ENCODE data around the gene TPRX1.
"Not testable (repeated sequence)": the region's sequence is repeated elsewhere in the genome, so short reads cannot be mapped to it uniquely, and the experiment has no call there.

TPRX1 gene

GRCh38 chr19:47780215-47780551 is 24.2 kb downstream of the TPRX1 start:
- TF ChIP-seq POLR2AphosphoS5 (IDR thresholded peaks at IDR 0.05; ENCODE audit: borderline replicate concordance, low read depth, low read length) (no peak), EZH2 (IDR thresholded peaks at IDR 0.05) (no peak), FOXP2 (optimal IDR thresholded peaks at IDR 0.05; ENCODE audit: control extremely low read depth, extremely low read length, insufficient read depth) (no peak)
- Histone ChIP-seq H3K9me3 (ENCODE audit: low read depth, low read length) (no peaks in the 10 kb centered on the region), H3K9ac (ENCODE audit: insufficient read length) (no peak overlapping the region), H3K27ac (no peak overlapping the region), H3K4me3 (peak overlapping the region; percentile 87; the same call in 1 of the 2 replicates), H3K36me3 (ENCODE audit: insufficient read depth, low read length) (peaks cover 20% of the 10 kb centered on the region; the same call in 1 of the 2 replicates)
- no peak for DNase-seq (ENCODE audit: low read depth, low spot score)

GRCh38 chr19:47779524-47780214 is 24.7 kb downstream of the TPRX1 start:
- no peak for TF ChIP-seq EZH2 (IDR thresholded peaks at IDR 0.05)
- DNase-seq (ENCODE audit: low read depth, low spot score), result no peak
- Histone ChIP-seq H3K27ac (no peak overlapping the region), H3K9ac (ENCODE audit: insufficient read length) (peak overlapping the region; percentile 93), H3K4me3 (peak overlapping the region; percentile 87), H3K36me3 (ENCODE audit: insufficient read depth, low read length) (peaks cover 19% of the 10 kb centered on the region; the same call in 1 of the 2 replicates), H3K9me3 (ENCODE audit: low read depth, low read length) (no peaks in the 10 kb centered on the region)

- no peak for DNase-seq (ENCODE audit: low read depth, low spot score)
- TF ChIP-seq FOXP2 (optimal IDR thresholded peaks at IDR 0.05; ENCODE audit: control extremely low read depth, extremely low read length, insufficient read depth), result no peak
- no peak for TF ChIP-seq POLR2AphosphoS5 (IDR thresholded peaks at IDR 0.05; ENCODE audit: borderline replicate concordance, low read depth, low read length)
- TF ChIP-seq EZH2 (IDR thresholded peaks at IDR 0.05), result no peak
- peak overlapping the region; percentile 87 for H3K4me3 ChIP-seq
- peaks cover 16% of the 10 kb centered on the region; the same call in 1 of the 2 replicates for H3K36me3 ChIP-seq (ENCODE audit: insufficient read depth, low read length)
- H3K27ac ChIP-seq, result no peak overlapping the region
- H3K9ac ChIP-seq (ENCODE audit: insufficient read length), result peak overlapping the region; percentile 93
- no peaks in the 10 kb centered on the region for H3K9me3 ChIP-seq (ENCODE audit: low read depth, low read length)
These were observed 25.4 kb downstream of the TPRX1 start for GRCh38 chr19:47778954-47779351.

DNA sequence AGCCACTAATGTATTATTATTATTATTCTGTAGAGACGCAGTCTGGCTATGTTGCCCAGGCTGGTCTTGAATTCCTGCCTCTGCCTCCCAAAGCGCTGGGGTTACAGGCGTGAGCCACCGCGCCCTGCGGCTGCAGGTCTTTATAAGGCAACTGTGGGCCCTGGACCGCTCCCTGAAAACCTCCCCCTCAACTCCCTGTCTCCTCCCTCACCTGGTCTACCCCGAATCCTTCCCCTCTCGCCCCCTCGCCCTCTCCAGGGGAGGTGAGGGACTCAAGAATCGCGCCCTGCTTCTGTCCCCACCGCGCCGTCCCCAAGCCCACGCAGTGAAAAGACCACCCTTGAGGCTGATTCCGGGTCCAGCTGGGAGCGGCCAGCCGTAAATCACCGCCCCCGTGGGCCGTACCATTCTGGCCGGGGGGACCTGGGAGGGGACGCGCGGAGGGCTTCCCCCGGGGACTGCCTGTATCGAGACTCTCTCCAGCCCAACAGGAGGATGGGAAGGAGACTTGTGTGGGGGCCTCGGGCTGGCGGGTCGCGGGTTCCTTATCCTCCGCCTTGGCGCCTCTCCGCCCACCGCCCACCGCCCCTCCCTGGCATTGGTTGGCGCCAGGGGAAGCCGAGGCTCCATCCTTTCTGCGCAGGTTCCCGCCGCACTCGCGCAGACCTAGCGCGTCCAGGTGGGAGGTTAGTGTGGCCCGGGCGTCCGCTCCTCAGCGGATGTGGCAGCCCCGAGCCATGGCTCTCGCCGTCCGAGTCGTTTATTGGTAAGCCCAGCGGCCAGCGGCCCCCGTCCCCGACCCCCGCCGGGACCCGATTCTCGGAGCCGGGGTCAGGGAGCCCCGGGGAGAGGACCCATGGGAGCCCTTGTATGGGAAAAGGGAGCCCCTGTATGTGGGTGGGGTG is 26.1 kb downstream of the TPRX1 start, which contains the start of gene SELENOW:
SELENOW (plus strand) TSS at position 655 of the 905 bp plus-strand sequence; CDS start at position 738, 83 bp downstream.
- peak within 1 kb of the TSS; percentile 87 for H3K4me3 ChIP-seq
- no peaks in the 10 kb centered on the region for H3K9me3 ChIP-seq (ENCODE audit: low read depth, low read length)
- peak within 1 kb of the TSS; percentile 91 for H3K27ac ChIP-seq
- peaks cover 16% of the 10 kb centered on the region; the same call in 1 of the 2 replicates for H3K36me3 ChIP-seq (ENCODE audit: insufficient read depth, low read length)
- DNase-seq (ENCODE audit: low read depth, low spot score), result no peak
- TF ChIP-seq FOXP2 (optimal IDR thresholded peaks at IDR 0.05; ENCODE audit: control extremely low read depth, extremely low read length, insufficient read depth) (no peak), POLR2AphosphoS5 (IDR thresholded peaks at IDR 0.05; ENCODE audit: borderline replicate concordance, low read depth, low read length) (peak; percentile 91), EZH2 (IDR thresholded peaks at IDR 0.05) (no peak)
- peak within 1 kb of the TSS; percentile 93 for H3K9ac ChIP-seq (ENCODE audit: insufficient read length)

DNA sequence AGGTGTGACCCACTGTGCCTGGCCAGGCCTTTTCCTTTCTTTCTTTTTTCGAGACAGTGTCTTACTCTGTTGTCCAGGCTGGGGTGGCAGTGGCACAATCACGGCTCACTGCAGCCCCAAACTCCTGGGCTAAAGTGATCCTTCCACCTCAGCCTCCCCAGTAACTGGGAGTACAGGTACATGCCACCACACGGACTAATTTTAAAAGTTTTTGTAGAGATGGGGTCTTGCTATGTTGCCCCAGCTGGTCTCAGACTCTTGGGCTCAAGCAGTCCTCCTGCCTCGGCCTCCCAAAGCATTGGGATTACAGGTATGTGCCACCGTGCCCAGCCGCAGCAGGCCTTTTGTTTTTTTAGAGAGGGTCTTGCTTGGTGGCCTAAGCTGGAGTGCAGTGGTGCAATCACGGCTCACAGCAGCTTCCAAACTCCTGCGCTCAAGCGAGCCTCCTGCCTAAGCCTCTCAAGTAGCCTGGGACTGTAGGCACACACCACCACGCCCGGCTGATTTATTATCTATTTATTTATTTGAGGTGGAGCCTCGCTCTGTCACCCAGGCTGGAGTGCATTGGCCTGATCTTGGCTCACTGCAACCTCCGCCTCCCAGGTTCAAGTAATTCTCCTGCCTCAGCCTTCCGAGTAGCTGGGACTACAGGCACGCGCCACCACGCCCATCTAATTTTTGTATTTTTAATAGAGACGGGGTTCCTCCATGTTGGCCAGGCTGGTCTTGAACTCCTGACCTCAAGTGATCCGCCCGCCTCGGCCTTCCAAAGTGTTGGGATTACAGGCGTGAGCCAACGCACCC is 26.9 kb downstream of the TPRX1 start:
- not testable (repeated sequence) for H3K27ac ChIP-seq

DNA sequence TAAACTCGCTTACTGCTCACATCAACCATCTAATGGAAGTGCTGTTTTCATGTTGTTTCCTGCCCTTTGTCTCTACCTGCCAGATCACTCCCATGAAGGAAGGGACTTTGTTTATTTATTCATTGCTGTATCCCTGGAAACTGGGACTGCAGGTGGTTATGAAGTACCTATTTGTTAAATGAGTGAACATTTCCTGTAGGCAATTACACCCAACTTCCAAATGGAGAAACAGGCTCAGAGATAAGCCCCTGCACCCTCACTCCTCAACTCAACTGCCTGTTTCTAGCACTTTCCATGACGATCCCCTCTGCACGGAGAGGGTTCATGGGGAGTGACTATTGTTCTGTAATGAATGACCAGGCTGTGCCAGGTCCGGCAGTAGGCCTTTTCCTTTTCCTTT is 27.8 kb downstream of the TPRX1 start:
- Histone ChIP-seq H3K27ac (no peak overlapping the region), H3K9me3 (ENCODE audit: low read depth, low read length) (no peaks in the 10 kb centered on the region), H3K9ac (ENCODE audit: insufficient read length) (no peak overlapping the region), H3K4me3 (no peak overlapping the region), H3K36me3 (ENCODE audit: insufficient read depth, low read length) (peaks cover 10% of the 10 kb centered on the region; the same call in 1 of the 2 replicates)
- DNase-seq (ENCODE audit: low read depth, low spot score), result no peak
- no peak for TF ChIP-seq FOXP2 (optimal IDR thresholded peaks at IDR 0.05; ENCODE audit: control extremely low read depth, extremely low read length, insufficient read depth)

More for the DNA sequence above, 26.9 kb downstream of the TPRX1 start:
- H3K4me3 ChIP-seq, result peak overlapping the region; percentile 87
- not testable (repeated sequence) for DNase-seq (ENCODE audit: low read depth, low spot score); H3K9ac ChIP-seq (ENCODE audit: insufficient read length); H3K9me3 ChIP-seq (ENCODE audit: low read depth, low read length)
- H3K36me3 ChIP-seq (ENCODE audit: insufficient read depth, low read length), result peaks cover 16% of the 10 kb centered on the region; the same call in 1 of the 2 replicates

DNA sequence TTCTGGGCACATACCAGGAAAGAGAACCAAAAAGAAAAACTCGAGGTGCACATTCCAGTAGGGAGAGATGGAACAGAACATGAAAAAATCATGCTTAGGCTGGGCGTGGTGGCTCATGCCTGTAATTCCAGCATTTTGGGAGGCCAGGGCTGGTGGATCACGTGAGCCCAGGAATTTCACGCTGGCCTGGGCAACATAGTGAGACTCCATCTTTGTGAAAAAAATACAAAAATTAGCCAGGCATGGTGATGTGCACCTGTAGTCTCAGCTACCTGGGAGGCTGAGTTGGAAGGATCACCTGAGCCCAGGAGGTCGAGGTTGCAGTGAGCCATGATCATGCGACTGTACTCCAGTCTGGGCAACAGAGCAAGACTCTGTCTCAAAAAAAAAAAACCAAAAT is 33.1 kb downstream of the TPRX1 start:
- H3K9ac ChIP-seq (ENCODE audit: insufficient read length); H3K36me3 ChIP-seq (ENCODE audit: insufficient read depth, low read length); H3K27ac ChIP-seq; H3K9me3 ChIP-seq (ENCODE audit: low read depth, low read length); H3K4me3 ChIP-seq; DNase-seq (ENCODE audit: low read depth, low spot score): not testable (repeated sequence)

- no peak overlapping the region for H3K9ac ChIP-seq (ENCODE audit: insufficient read length)
- no peaks in the 10 kb centered on the region for H3K9me3 ChIP-seq (ENCODE audit: low read depth, low read length)
- no peak for DNase-seq (ENCODE audit: low read depth, low spot score)
- no peak overlapping the region for H3K27ac ChIP-seq
- no peak overlapping the region for H3K4me3 ChIP-seq
- no peak for TF ChIP-seq POLR2AphosphoS5 (IDR thresholded peaks at IDR 0.05; ENCODE audit: borderline replicate concordance, low read depth, low read length)
- no peak for TF ChIP-seq EZH2 (IDR thresholded peaks at IDR 0.05)
- TF ChIP-seq FOXP2 (optimal IDR thresholded peaks at IDR 0.05; ENCODE audit: control extremely low read depth, extremely low read length, insufficient read depth), result no peak
- no peaks in the 10 kb centered on the region for H3K36me3 ChIP-seq (ENCODE audit: insufficient read depth, low read length)
These were observed 34.8 kb downstream of the TPRX1 start for GRCh38 chr19:47769534-47769933.

All from SK-N-MC (cell line).